PFSK-1 (cell line): Measurements from ENCODE around the gene CASZ1.

Source experiments
- FOXP2 ChIP-seq: optimal IDR thresholded peaks from 2 replicates; pipeline ENCODE3; 2011; ENCODE audit warnings: borderline replicate concordance, control low read depth, inconsistent platforms; ENCODE audit not compliant: insufficient read depth; ENCODE audit errors: extremely low read length, extremely low read depth
- POLR2AphosphoS5 ChIP-seq: IDR thresholded peaks from 2 replicates; pipeline ENCODE4 v1.6.1; 2012; ENCODE audit warnings: low read depth, mild to moderate bottlenecking, control low read depth, low read length, moderate library complexity
- SIN3A ChIP-seq: IDR thresholded peaks from 2 replicates; pipeline ENCODE4 v1.6.1; 2012; ENCODE audit warnings: mild to moderate bottlenecking, low read length, moderate library complexity, borderline replicate concordance; ENCODE audit not compliant: insufficient read depth
- TAF1 ChIP-seq: IDR thresholded peaks from 2 replicates; pipeline ENCODE4 v1.6.1; 2012; ENCODE audit warnings: low read length, control low read depth, borderline replicate concordance; ENCODE audit not compliant: insufficient read depth
- TF ChIP-seq, protein P1 (sequence below), 2 experiments: IDR thresholded peaks; 2 replicates each; pipeline versions ENCODE4 v1.6.1 to v1.8.0; 2011 to 2012; ENCODE audit warnings: low read depth in 2 of 2, low read length in 2 of 2, control low read depth in 1 of 2, inconsistent platforms in 1 of 2, mild to moderate bottlenecking in 1 of 2, moderate library complexity in 1 of 2; ENCODE audit not compliant: insufficient read depth in 1 of 2

Gene CASZ1

DNA sequence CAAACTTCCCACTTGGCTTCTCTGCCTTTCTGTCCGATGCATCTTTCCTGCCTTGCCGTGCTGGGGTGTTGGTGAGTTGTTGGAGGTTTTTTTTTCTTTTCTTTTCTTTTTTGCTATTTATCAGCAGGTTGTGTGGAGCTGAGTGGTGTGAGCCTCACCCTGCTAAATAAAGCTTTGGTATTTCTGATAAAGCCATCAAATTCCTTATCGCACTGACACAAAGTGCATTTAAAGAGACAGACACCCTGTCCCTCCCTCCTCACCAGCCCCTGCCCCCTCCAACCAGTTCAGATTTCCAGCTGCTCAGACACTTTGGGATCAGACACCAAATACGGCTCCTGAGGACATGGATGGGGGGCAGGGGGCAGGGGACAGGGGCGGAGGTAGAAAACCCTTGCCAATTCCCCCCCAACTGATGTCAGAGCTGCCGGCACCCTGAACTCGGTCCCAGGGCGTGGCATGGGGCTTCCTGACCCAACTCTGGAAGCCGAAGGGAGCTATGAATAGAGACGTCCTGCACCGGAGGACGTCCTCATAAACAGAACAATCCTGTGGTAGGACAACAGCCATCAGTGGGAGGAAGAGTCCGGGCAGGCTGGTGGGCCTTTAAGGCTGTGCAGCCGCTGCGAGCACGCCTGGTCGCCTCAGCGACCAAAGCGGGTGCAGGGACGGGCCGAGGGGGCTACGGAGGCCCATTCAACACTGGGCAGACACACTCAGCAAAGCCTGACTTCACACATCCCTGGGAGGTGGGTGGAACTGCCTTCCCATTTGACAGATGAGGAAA lies 79.0 kb downstream of the CASZ1 start:
- no peak for TF ChIP-seq TAF1
- TF ChIP-seq SIN3A = no peak
- TF ChIP-seq, protein P1, sequence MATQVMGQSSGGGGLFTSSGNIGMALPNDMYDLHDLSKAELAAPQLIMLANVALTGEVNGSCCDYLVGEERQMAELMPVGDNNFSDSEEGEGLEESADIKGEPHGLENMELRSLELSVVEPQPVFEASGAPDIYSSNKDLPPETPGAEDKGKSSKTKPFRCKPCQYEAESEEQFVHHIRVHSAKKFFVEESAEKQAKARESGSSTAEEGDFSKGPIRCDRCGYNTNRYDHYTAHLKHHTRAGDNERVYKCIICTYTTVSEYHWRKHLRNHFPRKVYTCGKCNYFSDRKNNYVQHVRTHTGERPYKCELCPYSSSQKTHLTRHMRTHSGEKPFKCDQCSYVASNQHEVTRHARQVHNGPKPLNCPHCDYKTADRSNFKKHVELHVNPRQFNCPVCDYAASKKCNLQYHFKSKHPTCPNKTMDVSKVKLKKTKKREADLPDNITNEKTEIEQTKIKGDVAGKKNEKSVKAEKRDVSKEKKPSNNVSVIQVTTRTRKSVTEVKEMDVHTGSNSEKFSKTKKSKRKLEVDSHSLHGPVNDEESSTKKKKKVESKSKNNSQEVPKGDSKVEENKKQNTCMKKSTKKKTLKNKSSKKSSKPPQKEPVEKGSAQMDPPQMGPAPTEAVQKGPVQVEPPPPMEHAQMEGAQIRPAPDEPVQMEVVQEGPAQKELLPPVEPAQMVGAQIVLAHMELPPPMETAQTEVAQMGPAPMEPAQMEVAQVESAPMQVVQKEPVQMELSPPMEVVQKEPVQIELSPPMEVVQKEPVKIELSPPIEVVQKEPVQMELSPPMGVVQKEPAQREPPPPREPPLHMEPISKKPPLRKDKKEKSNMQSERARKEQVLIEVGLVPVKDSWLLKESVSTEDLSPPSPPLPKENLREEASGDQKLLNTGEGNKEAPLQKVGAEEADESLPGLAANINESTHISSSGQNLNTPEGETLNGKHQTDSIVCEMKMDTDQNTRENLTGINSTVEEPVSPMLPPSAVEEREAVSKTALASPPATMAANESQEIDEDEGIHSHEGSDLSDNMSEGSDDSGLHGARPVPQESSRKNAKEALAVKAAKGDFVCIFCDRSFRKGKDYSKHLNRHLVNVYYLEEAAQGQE (IDR thresholded peaks at IDR 0.05; ENCODE audit: insufficient read depth in 1 of 2, low read depth in 2 of 2, low read length in 2 of 2) = no peak
- no peak for TF ChIP-seq POLR2AphosphoS5
- no peak for TF ChIP-seq FOXP2

DNA sequence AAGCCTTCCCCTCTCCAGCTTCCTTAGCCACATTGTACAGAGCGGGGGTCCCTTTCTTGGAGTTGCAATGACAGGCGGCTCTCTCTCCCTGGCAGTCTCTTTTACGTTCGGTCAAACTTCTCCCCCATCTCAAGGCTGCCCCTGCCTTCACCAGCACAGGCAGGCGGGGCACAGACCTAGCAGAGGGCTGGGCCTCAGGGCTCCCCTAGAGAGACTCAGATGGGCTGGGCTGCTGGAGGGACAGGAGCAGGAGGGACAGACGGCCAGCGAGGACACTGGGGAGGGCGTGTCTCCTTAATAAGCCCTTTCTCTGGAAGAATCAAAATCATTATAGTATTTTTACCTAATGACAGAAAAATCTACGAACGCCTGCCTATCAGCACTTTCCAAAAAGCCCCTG lies 79.6 kb downstream of the CASZ1 start:
- TF ChIP-seq FOXP2 (no peak), SIN3A (no peak), TAF1 (no peak), POLR2AphosphoS5 (no peak)
- TF ChIP-seq, protein P1 (IDR thresholded peaks at IDR 0.05; ENCODE audit: insufficient read depth in 1 of 2, low read depth in 2 of 2, low read length in 2 of 2) = no peak

DNA sequence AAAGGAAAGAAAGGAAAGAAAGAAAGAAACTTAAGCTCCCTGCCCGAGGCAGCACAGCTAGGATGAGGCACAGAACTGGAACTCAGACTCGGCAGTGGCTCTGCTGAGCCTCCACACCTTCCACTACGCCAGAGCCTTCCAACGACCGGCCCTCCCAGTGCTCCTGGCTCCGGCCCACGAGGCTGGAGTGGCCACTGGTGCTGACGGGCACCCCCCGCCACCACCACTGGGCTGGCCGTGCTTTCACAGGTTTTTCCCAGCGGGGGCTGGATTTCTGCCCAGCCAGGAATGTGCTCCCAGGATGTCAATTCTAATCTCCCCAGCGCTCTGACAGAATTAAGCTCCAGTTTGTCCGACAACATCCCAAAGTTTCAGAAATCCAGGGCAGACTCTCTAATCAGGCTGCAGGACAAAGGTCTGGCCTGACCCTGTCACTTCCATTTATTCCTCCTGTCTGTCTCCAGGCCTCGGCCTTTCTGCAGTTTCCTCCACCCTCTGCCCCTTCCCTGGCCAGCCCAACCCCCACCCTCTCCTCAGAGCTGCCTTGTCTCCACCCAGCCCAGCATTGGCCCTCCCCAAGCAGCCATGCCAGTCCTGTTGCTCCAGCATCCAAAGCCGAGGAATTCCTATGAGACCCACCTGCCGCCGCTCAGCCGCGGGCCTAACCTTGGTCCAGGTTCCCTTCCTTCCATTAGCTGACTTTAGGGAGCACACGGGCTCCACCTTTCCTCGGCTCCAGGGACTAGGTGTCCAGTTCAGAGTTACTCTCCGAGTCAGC lies 81.9 kb downstream of the CASZ1 start:
- TF ChIP-seq, protein P1 (IDR thresholded peaks at IDR 0.05; ENCODE audit: insufficient read depth in 1 of 2, low read depth in 2 of 2, low read length in 2 of 2) = no peak
- TF ChIP-seq SIN3A (no peak), POLR2AphosphoS5 (no peak), TAF1 (no peak), FOXP2 (no peak)

GRCh38 chr1:10713614-10714013 lies 82.8 kb downstream of the CASZ1 start:
- no peak for TF ChIP-seq SIN3A
- TF ChIP-seq TAF1 = no peak
- TF ChIP-seq FOXP2 = no peak
- TF ChIP-seq POLR2AphosphoS5 = no peak
- TF ChIP-seq, protein P1 (IDR thresholded peaks at IDR 0.05; ENCODE audit: insufficient read depth in 1 of 2, low read depth in 2 of 2, low read length in 2 of 2) = no peak
